Esophagus (tissue), 2 donors: Measurements from ENCODE around the gene MED25. TPM values are rescaled to one million over a fixed set of nuclear protein-coding genes. Genes with fewer than 3 reads are reported as not detected.

Source experiments
- H3K27ac ChIP-seq, 2 donors: one replicate each; pipeline ENCODE4 v1.5.1; 2013; ENCODE audit warnings: low read depth in 2 of 2, mild to moderate bottlenecking in 2 of 2, inconsistent platforms in 1 of 2, low read length in 1 of 2, moderate library complexity in 1 of 2
- H3K27me3 ChIP-seq, 2 donors: one replicate each; pipeline ENCODE4 v1.6.1; 2013; ENCODE audit warnings: low read length in 2 of 2, control low read depth in 1 of 2, mild to moderate bottlenecking in 1 of 2; ENCODE audit not compliant: insufficient read depth in 2 of 2, control insufficient read depth in 1 of 2
- H3K36me3 ChIP-seq, 2 donors: one replicate each; pipeline ENCODE4 v1.6.1; 2013; ENCODE audit warnings: low read length in 1 of 2; ENCODE audit not compliant: control insufficient read depth in 2 of 2, insufficient read depth in 2 of 2
- H3K4me1 ChIP-seq, 2 donors: one replicate each; pipeline ENCODE4 v1.6.1; 2013; ENCODE audit warnings: low read length in 1 of 2; ENCODE audit not compliant: control insufficient read depth in 2 of 2, insufficient read depth in 2 of 2
- H3K4me3 ChIP-seq, 2 donors: one replicate each; pipeline ENCODE4 v1.5.1; 2013; ENCODE audit warnings: low read length in 2 of 2, mild to moderate bottlenecking in 2 of 2, low read depth in 1 of 2, moderate library complexity in 1 of 2
- H3K9me3 ChIP-seq, 2 donors: one replicate each; pipeline ENCODE4 v1.6.1; 2013; ENCODE audit warnings: mild to moderate bottlenecking in 2 of 2, low read depth in 1 of 2, low read length in 1 of 2, moderate library complexity in 1 of 2; ENCODE audit not compliant: control insufficient read depth in 2 of 2, insufficient read depth in 1 of 2
- WGBS, 2 donors: extraction: QIAGEN DNeasy Blood & Tissue Kit; methylation state at CpG; one replicate each; pipeline ENCODE4 v1.1.7; 2013; 5-methylcytosine and 5-hydroxymethylcytosine counted together
- polyA plus RNA-seq, 2 donors: library from polyadenylated mRNA; stranded (reverse); fragments of 200-250 nt; gene quantifications; one replicate each; pipeline ENCODE4 v1.2.3, GENCODE V29; 2013
- donor health status: healthy with polysubstance abuse.
- donor health status: Bipolar disorder and iron deficiency.

MED25 gene
- polyA plus RNA-seq, 2 donors = 27.7 to 54.9 TPM

DNA sequence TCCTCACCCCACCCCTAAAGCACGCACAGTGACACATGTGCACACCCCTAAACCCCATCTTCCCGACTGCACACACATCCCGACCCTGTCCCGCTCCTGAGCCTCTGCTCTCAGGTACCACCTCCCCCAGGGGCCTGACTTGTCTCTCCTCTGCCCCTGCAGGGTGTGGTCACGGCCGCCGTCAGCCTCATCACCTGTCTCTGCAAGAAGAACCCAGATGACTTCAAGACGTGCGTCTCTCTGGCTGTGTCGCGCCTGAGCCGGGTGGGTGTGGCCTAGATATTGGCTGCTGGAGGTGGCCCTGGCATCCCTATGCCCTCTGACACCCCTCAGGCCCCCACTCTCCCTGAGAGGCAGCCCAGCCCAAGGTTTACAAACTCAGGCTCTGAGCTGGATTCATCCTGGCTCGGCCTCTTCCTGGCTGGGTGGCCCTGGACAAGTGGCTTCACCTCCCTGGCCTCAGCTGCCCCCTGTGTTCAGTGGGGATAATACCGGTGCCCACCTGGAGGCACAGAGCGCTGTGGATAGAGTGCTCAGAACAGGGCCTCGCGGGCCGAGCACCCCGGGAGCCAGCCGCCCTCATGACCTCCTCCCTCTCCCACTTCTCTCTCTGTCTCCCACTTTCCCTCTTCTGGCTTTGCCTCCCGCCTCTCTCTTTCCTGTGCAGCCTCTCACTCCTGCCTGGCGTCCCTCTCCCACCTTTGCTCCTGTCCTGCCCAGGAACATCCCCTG lies 25.1 kb upstream of the MED25 start:
- Histone ChIP-seq H3K4me3 (no peak overlapping the region), H3K36me3 (peaks cover 3 to 64% of the 10 kb centered on the region in 2 donors), H3K27me3 (no peaks in the 10 kb centered on the region), H3K27ac (no peak overlapping the region), H3K9me3 (peaks cover 0 to 2% of the 10 kb centered on the region in 2 donors), H3K4me1 (peaks cover 0 to 10% of the 10 kb centered on the region in 2 donors)
- WGBS, 2 donors = 88 to 92% methylated on average over 22 of the region's 22 CpGs

DNA sequence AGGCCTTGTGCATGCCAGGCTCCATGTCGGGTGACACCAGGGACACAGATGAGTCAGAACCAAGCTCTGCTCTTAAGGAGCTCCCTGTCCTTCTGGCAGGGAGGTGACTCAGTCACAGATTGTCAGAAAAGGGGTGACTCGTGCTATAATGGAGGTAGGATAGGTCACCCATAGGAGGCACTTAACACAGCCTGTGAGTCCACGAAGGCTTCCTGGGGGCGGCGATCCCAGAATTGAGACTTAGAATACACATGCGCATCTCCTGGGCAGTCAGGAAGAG lies 24.6 kb upstream of the MED25 start:
- H3K4me3 ChIP-seq = no peak overlapping the region
- H3K36me3 ChIP-seq = peaks cover 3 to 64% of the 10 kb centered on the region in 2 donors
- WGBS, 2 donors = 82 to 85% methylated on average over 6 of the region's 6 CpGs
- H3K27ac ChIP-seq = no peak overlapping the region
- peaks cover 0 to 8% of the 10 kb centered on the region in 2 donors for H3K4me1 ChIP-seq
- peaks cover 0 to 2% of the 10 kb centered on the region in 2 donors for H3K9me3 ChIP-seq
- H3K27me3 ChIP-seq = no peaks in the 10 kb centered on the region

DNA sequence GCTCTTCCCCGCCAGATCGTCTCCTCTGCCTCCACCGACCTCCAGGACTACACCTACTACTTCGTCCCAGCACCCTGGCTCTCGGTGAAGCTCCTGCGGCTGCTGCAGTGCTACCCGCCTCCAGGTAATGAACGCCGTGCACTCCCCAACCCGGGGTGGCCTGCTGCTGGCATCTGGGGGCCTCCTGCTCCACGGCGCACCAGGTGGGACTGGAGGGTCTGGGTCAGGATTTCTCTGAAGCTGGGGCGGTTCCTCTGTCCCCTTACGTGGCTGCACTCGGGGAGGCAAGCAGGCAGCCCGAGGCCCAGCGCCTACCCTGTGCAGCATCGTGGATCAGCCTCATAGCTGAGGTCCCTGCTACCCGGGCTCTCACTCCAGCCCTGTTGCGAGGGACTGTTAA lies 22.5 kb upstream of the MED25 start:
- no peak overlapping the region for H3K27ac ChIP-seq
- H3K27me3 ChIP-seq = no peaks in the 10 kb centered on the region
- 93 to 95% methylated on average over 20 of the region's 20 CpGs for WGBS, 2 donors
- H3K4me3 ChIP-seq = no peak overlapping the region
- H3K4me1 ChIP-seq = peaks cover 0 to 8% of the 10 kb centered on the region in 2 donors
- H3K36me3 ChIP-seq = peaks cover 4 to 78% of the 10 kb centered on the region in 2 donors
- peaks cover 0 to 2% of the 10 kb centered on the region in 2 donors for H3K9me3 ChIP-seq

DNA sequence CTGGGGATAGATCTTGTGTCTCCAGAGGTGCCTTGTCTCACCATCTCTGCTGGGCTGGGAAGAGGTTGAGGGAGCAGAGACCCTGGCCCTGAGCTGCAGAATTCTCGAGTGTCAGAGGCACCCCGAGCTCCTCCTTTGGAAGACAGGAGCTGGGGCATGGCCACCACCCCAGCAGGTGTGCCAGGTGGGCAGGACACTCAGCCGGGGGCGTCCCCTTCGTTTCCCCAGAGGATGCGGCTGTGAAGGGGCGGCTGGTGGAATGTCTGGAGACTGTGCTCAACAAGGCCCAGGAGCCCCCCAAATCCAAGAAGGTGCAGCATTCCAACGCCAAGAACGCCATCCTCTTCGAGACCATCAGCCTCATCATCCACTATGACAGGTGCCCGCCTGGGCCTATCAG lies 19.5 kb upstream of the MED25 start:
- H3K36me3 ChIP-seq = peaks cover 9 to 78% of the 10 kb centered on the region in 2 donors
- no peak overlapping the region for H3K4me3 ChIP-seq
- peaks cover 0 to under 1% of the 10 kb centered on the region in 2 donors for H3K4me1 ChIP-seq
- H3K27me3 ChIP-seq = no peaks in the 10 kb centered on the region
- peaks cover 0 to 2% of the 10 kb centered on the region in 2 donors for H3K9me3 ChIP-seq
- H3K27ac ChIP-seq = no peak overlapping the region
- 92 to 94% methylated on average over 11 of the region's 11 CpGs for WGBS, 2 donors

DNA sequence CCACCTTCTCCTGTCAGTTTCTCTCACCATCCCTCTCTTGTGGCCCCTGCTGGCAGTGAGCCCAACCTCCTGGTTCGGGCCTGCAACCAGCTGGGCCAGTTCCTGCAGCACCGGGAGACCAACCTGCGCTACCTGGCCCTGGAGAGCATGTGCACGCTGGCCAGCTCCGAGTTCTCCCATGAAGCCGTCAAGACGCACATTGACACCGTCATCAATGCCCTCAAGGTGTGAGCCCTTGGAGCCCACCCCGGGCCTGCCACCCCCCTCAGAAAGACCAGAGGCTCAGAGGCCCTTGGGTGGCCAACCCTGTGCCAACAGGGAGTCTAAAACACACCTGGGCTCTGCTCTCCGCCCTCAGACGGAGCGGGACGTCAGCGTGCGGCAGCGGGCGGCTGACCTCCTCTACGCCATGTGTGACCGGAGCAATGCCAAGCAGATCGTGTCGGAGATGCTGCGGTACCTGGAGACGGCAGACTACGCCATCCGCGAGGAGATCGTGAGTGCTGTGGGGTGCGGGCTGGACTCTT lies 18.8 kb upstream of the MED25 start:
- Histone ChIP-seq H3K27ac (no peak overlapping the region), H3K36me3 (peaks cover 9 to 78% of the 10 kb centered on the region in 2 donors), H3K27me3 (no peaks in the 10 kb centered on the region), H3K4me3 (no peak overlapping the region), H3K9me3 (peaks cover 0 to 2% of the 10 kb centered on the region in 2 donors), H3K4me1 (no peaks in the 10 kb centered on the region)
- WGBS, 2 donors = 90 to 92% methylated on average over 28 of the region's 28 CpGs

DNA sequence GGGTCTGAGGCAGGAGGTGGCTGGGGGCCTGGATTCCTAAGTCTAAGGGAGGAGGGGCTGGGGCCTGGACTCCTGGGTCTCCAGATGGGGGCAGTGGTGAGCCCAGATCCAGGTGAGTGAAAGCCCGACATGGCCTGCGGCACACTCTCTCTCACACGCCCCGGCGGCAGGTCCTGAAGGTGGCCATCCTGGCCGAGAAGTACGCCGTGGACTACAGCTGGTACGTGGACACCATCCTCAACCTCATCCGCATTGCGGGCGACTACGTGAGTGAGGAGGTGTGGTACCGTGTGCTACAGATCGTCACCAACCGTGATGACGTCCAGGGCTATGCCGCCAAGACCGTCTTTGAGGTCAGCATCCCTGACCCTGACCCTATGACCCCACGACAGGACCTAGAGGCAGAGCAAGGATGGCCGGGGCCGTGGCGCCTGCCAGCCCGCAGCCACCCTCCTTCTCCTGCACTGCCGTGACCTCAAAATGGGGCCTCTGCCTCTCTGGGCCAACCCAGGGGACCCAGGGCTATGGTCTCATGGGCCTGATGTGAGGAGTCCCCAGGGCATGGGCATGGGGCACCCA lies 18.2 kb upstream of the MED25 start:
- 93 to 95% methylated on average over 25 of the region's 25 CpGs for WGBS, 2 donors
- Histone ChIP-seq H3K27me3 (no peaks in the 10 kb centered on the region), H3K9me3 (peaks cover 0 to 2% of the 10 kb centered on the region in 2 donors), H3K4me3 (no peak overlapping the region), H3K36me3 (peaks cover 9 to 80% of the 10 kb centered on the region in 2 donors), H3K27ac (no peak overlapping the region), H3K4me1 (no peaks in the 10 kb centered on the region)

DNA sequence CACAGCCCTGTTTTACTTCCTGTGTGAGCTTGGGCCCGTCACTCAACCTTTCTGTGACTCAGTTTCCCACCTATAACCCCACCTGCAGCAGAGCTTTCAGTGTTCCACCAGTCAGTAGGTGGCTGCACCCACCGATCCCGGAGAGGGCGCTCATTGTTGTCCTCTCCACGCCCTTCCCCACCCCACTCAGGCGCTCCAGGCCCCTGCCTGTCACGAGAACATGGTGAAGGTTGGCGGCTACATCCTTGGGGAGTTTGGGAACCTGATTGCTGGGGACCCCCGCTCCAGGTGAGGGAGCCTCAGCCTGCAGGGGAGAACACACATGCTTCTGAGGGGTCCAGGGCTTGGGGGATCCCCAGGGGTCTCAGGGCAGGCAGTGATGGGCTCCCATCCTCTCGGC lies 17.3 kb upstream of the MED25 start:
- Histone ChIP-seq H3K4me1 (no peaks in the 10 kb centered on the region), H3K27ac (no peak overlapping the region), H3K27me3 (no peaks in the 10 kb centered on the region), H3K4me3 (no peak overlapping the region), H3K9me3 (peaks cover 0 to 2% of the 10 kb centered on the region in 2 donors), H3K36me3 (peaks cover 9 to 72% of the 10 kb centered on the region in 2 donors)
- WGBS, 2 donors = 91 to 96% methylated on average over 10 of the region's 10 CpGs

DNA sequence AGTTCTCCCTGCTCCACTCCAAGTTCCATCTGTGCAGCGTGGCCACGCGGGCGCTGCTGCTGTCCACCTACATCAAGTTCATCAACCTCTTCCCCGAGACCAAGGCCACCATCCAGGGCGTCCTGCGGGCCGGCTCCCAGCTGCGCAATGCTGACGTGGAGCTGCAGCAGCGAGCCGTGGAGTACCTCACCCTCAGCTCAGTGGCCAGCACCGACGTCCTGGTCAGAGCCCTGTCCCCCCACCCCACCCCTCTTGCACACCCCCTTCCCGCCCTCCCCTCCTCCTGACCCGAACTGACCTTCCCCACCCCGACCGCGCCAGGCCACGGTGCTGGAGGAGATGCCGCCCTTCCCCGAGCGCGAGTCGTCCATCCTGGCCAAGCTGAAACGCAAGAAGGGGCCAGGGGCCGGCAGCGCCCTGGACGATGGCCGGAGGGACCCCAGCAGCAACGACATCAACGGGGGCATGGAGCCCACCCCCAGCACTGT lies 16.6 kb upstream of the MED25 start:
- no peaks in the 10 kb centered on the region for H3K27me3 ChIP-seq
- no peak overlapping the region for H3K27ac ChIP-seq
- peaks cover 9 to 67% of the 10 kb centered on the region in 2 donors for H3K36me3 ChIP-seq
- H3K4me3 ChIP-seq = no peak overlapping the region
- WGBS, 2 donors = 84 to 86% methylated on average over 30 to 32 of the region's 32 CpGs
- H3K9me3 ChIP-seq = peaks cover 0 to under 1% of the 10 kb centered on the region in 2 donors
- H3K4me1 ChIP-seq = no peaks in the 10 kb centered on the region

DNA sequence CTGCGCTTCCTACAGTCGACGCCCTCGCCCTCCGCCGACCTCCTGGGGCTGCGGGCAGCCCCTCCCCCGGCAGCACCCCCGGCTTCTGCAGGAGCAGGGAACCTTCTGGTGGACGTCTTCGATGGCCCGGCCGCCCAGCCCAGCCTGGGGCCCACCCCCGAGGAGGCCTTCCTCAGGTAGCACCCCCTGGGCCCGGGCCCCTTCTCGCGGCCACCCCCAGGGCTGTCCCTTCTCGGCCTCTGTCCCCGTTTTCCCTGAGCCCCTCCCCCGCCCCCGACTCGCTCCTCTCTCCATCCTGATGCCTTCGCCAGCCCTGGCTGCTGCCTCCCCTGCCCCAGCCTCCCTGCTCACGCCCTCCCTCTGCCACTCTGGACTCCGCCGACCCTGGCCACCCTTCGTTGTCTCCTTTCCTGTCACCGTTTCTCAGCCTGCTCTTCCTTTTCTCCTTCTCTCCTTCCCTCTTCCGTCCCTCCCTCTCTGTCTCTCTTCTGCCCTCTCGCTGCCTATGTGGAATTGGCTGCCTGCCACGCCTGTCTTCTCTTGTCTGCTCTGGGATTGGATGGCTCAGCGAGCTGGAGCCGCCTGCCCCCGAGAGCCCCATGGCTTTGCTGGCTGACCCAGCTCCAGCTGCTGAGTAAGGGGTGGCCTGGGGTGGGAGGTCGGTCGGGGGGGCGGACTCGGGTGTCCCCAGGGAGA lies 16.0 kb upstream of the MED25 start:
- Histone ChIP-seq H3K4me1 (no peaks in the 10 kb centered on the region), H3K9me3 (no peaks in the 10 kb centered on the region), H3K27ac (peak overlapping the region in 1 of 2 donors; percentile 36), H3K27me3 (no peaks in the 10 kb centered on the region), H3K36me3 (peaks cover 9 to 61% of the 10 kb centered on the region in 2 donors), H3K4me3 (peak overlapping the region in 1 of 2 donors; percentile 8)
- WGBS, 2 donors = 55 to 62% methylated on average over 37 of the region's 38 CpGs
